ENCODE results near the gene BICD1.

The BICD1 gene

DNA sequence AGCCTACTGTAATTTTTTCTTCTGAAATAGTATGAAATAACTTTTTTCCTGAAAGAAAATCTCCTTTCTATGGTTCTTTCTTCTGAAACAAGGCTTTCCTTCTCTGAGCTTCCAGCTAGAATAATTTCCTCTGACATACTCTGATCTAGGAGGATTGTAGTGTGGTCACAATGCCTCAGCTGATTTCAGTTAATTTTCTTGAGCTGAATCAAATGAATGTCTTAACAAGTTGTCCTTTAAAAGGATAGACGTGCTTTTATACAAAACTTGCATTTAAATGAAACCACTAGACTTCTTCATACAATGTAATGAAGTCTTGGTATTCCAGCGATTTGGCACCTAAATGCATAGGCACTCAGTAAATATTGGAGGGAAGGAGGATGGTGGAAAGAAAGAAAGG, 94.4 kb downstream of the BICD1 start:
- peaks cover 41% of the 10 kb centered on the region for H3K79me2 ChIP-seq (ENCODE audit: control insufficient read depth, low read length)

DNA sequence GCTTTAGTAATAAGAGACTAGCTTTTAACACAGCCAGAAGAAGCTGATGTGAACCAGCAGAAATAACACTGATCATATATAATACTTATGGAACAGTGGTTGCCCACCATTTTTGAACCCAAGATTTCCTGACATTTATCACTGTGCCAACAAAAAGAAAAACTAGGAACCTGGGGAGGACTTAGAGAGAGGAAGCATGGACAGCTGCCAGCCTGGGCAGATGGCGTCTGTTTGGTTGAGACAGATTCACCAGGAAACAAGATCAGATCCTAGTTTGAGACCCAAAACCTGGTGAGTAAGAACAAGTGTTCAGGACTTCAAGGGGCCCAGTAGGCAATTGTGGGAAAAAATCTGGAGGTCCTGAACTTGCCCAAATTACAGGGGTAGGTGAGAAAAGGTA, 95.3 kb downstream of the BICD1 start:
- H3K79me2 ChIP-seq (ENCODE audit: control insufficient read depth, low read length): peaks cover 43% of the 10 kb centered on the region
- peaks cover 19% of the 10 kb centered on the region for H3K36me3 ChIP-seq (ENCODE audit: control insufficient read depth, low read length)
- no peaks in the 10 kb centered on the region for H4K20me1 ChIP-seq (ENCODE audit: control insufficient read depth, insufficient read depth, low read depth, low read length)
- H3K4me3 ChIP-seq (ENCODE audit: low read length): no peak overlapping the region
- no peak overlapping the region for H3K27ac ChIP-seq (ENCODE audit: low read depth, low read length)
- H3F3A ChIP-seq (ENCODE audit: control insufficient read depth, insufficient read depth): no peaks in the 10 kb centered on the region
- H3K4me1 ChIP-seq (ENCODE audit: control insufficient read depth, low read length): peaks cover 24% of the 10 kb centered on the region
- no peaks in the 10 kb centered on the region for H3K9me2 ChIP-seq (replicated peaks; ENCODE audit: control insufficient read depth, low read length)
- no peaks in the 10 kb centered on the region for H3K27me3 ChIP-seq (ENCODE audit: control insufficient read depth, low read length)
- H3K4me2 ChIP-seq (ENCODE audit: low read length): no peak overlapping the region
- no peak for TF ChIP-seq EZH2phosphoT487 (IDR thresholded peaks at IDR 0.05; ENCODE audit: borderline replicate concordance, low read length)
- TF ChIP-seq, protein P1, sequence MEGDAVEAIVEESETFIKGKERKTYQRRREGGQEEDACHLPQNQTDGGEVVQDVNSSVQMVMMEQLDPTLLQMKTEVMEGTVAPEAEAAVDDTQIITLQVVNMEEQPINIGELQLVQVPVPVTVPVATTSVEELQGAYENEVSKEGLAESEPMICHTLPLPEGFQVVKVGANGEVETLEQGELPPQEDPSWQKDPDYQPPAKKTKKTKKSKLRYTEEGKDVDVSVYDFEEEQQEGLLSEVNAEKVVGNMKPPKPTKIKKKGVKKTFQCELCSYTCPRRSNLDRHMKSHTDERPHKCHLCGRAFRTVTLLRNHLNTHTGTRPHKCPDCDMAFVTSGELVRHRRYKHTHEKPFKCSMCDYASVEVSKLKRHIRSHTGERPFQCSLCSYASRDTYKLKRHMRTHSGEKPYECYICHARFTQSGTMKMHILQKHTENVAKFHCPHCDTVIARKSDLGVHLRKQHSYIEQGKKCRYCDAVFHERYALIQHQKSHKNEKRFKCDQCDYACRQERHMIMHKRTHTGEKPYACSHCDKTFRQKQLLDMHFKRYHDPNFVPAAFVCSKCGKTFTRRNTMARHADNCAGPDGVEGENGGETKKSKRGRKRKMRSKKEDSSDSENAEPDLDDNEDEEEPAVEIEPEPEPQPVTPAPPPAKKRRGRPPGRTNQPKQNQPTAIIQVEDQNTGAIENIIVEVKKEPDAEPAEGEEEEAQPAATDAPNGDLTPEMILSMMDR (IDR thresholded peaks at IDR 0.05; ENCODE audit: low read depth, low read length, poor library complexity, severe bottlenecking): no peak
- H3K9me3 ChIP-seq (ENCODE audit: control insufficient read depth, insufficient read depth, low read length): peaks cover 2% of the 10 kb centered on the region; the same call in 1 of the 2 replicates

More for the DNA sequence above, 94.4 kb downstream of the BICD1 start:
- Histone ChIP-seq H3F3A (ENCODE audit: control insufficient read depth, insufficient read depth) (no peaks in the 10 kb centered on the region), H3K9me2 (replicated peaks; ENCODE audit: control insufficient read depth, low read length) (no peaks in the 10 kb centered on the region), H3K4me2 (ENCODE audit: low read length) (no peak overlapping the region), H3K27me3 (ENCODE audit: control insufficient read depth, low read length) (no peaks in the 10 kb centered on the region), H3K36me3 (ENCODE audit: control insufficient read depth, low read length) (peaks cover 23% of the 10 kb centered on the region), H3K4me1 (ENCODE audit: control insufficient read depth, low read length) (peaks cover 16% of the 10 kb centered on the region), H3K4me3 (ENCODE audit: low read length) (no peak overlapping the region), H3K9me3 (ENCODE audit: control insufficient read depth, insufficient read depth, low read length) (peaks cover 2% of the 10 kb centered on the region; the same call in 1 of the 2 replicates), H4K20me1 (ENCODE audit: control insufficient read depth, insufficient read depth, low read depth, low read length) (no peaks in the 10 kb centered on the region), H3K27ac (ENCODE audit: low read depth, low read length) (no peak overlapping the region)
- TF ChIP-seq, protein P1 (IDR thresholded peaks at IDR 0.05; ENCODE audit: low read depth, low read length, poor library complexity, severe bottlenecking): no peak
- TF ChIP-seq EZH2phosphoT487 (IDR thresholded peaks at IDR 0.05; ENCODE audit: borderline replicate concordance, low read length): no peak

DNA sequence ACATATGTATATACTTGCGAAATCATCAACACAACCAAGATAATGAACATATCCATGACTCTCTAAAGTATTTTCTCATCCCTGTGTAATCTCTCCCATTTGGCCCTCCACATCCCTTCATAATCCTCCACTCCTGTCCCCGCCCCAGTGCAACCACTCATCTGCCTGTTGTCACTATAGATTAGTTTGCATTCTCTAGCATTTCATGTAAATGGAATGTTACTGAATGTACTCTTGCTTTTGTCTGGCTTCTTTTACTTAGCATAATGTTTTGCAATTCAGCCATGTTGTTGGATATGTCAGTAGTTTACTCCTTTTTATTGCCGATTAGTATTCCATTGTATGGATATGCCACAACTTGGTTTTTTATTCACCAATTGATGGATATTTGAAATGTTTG, 99.1 kb downstream of the BICD1 start:
- TF ChIP-seq, protein P1 (IDR thresholded peaks at IDR 0.05; ENCODE audit: low read depth, low read length, poor library complexity, severe bottlenecking): no peak
- TF ChIP-seq EZH2phosphoT487 (IDR thresholded peaks at IDR 0.05; ENCODE audit: borderline replicate concordance, low read length): no peak
- no peak overlapping the region for H3K4me2 ChIP-seq (ENCODE audit: low read length)
- no peaks in the 10 kb centered on the region for H3K27me3 ChIP-seq (ENCODE audit: control insufficient read depth, low read length)
- peaks cover 61% of the 10 kb centered on the region for H3K4me1 ChIP-seq (ENCODE audit: control insufficient read depth, low read length)
- no peaks in the 10 kb centered on the region for H3K9me3 ChIP-seq (ENCODE audit: control insufficient read depth, insufficient read depth, low read length)
- H3F3A ChIP-seq (ENCODE audit: control insufficient read depth, insufficient read depth): no peaks in the 10 kb centered on the region
- H4K20me1 ChIP-seq (ENCODE audit: control insufficient read depth, insufficient read depth, low read depth, low read length): no peaks in the 10 kb centered on the region
- no peak overlapping the region for H3K4me3 ChIP-seq (ENCODE audit: low read length)
- H3K9me2 ChIP-seq (replicated peaks; ENCODE audit: control insufficient read depth, low read length): no peaks in the 10 kb centered on the region
- peaks cover 68% of the 10 kb centered on the region for H3K79me2 ChIP-seq (ENCODE audit: control insufficient read depth, low read length)
- no peak overlapping the region for H3K27ac ChIP-seq (ENCODE audit: low read depth, low read length)
- peaks cover 14% of the 10 kb centered on the region for H3K36me3 ChIP-seq (ENCODE audit: control insufficient read depth, low read length)

Measured in DOHH2 (cell line).